Esophagus squamous epithelium (tissue), 4 donors: Measurements from ENCODE around the gene ZNF451.

Source experiments
- POLR2A ChIP-seq, 4 donors: fragments of 450-650 bp; IDR thresholded peaks; one replicate each; pipeline ENCODE4 v1.6.1; 2017; ENCODE audit warnings: antibody characterized with exemption in 4 of 4, mild to moderate bottlenecking in 4 of 4, moderate library complexity in 3 of 4
- TF ChIP-seq, protein P1 (sequence below), 6 experiments: fragments of 450-650 bp in 4 of 6; fragments of 200-600 bp in 2 of 6; sonication (generic) in 2 of 6; IDR thresholded peaks; one replicate each; pipeline ENCODE4 v1.5.1; 2016 to 2019; ENCODE audit warnings: antibody characterized with exemption in 6 of 6, mild to moderate bottlenecking in 4 of 6, moderate library complexity in 4 of 6

GRCh38 chr6:57130661-57131177 lies 40.7 kb downstream of the ZNF451 start:
- TF ChIP-seq, protein P1, sequence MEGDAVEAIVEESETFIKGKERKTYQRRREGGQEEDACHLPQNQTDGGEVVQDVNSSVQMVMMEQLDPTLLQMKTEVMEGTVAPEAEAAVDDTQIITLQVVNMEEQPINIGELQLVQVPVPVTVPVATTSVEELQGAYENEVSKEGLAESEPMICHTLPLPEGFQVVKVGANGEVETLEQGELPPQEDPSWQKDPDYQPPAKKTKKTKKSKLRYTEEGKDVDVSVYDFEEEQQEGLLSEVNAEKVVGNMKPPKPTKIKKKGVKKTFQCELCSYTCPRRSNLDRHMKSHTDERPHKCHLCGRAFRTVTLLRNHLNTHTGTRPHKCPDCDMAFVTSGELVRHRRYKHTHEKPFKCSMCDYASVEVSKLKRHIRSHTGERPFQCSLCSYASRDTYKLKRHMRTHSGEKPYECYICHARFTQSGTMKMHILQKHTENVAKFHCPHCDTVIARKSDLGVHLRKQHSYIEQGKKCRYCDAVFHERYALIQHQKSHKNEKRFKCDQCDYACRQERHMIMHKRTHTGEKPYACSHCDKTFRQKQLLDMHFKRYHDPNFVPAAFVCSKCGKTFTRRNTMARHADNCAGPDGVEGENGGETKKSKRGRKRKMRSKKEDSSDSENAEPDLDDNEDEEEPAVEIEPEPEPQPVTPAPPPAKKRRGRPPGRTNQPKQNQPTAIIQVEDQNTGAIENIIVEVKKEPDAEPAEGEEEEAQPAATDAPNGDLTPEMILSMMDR (IDR thresholded peaks at IDR 0.05) = no peak
- no peak for TF ChIP-seq POLR2A (IDR thresholded peaks at IDR 0.05)
